Activated CD8-positive, alpha-beta memory T cell treated with anti-CD3 and anti-CD28 coated beads, Interleukin-2, amount 10 ng/mL, durations not matched to agents 7 days and 5 days (primary cell): ENCODE data around the gene ANO6. TPM values are rescaled to one million over a fixed set of nuclear protein-coding genes. Genes with fewer than 3 reads are reported as not detected.

Source experiments
- ATAC-seq: fragments of 150-1000 bp; cut with Tn5 transposase; one replicate; pipeline ENCODE4 v1.10.0; 2021; ENCODE audit warnings: moderate library complexity
- CTCF ChIA-PET: fragments of 350-600 bp; sonication (Branson Sonifier 250); formaldehyde crosslinking; loops from one replicate; lab custom pipeline; 2021; ENCODE audit warnings: antibody characterized with exemption; lab: Charles Lee
- DNase-seq: peaks from one replicate; pipeline ENCODE4 v3.0.0-alpha.2; 2020
- H3K27ac Mint-ChIP-seq: one replicate; pipeline ENCODE4 v1.8.0; 2021; ENCODE audit warnings: mild to moderate bottlenecking, mixed read lengths
- H3K27me3 Mint-ChIP-seq: one replicate; pipeline ENCODE4 v1.8.0; 2021; ENCODE audit warnings: mixed read lengths
- H3K36me3 Mint-ChIP-seq: one replicate; pipeline ENCODE4 v1.8.0; 2021; ENCODE audit warnings: mild to moderate bottlenecking, mixed read lengths
- H3K4me1 Mint-ChIP-seq: one replicate; pipeline ENCODE4 v1.8.0; 2021; ENCODE audit warnings: mixed read lengths
- H3K4me3 Mint-ChIP-seq: one replicate; pipeline ENCODE4 v1.8.0; 2021; ENCODE audit warnings: mild to moderate bottlenecking, moderate library complexity, mixed read lengths
- H3K9me3 Mint-ChIP-seq: one replicate; pipeline ENCODE4 v1.8.0; 2022; ENCODE audit warnings: low read depth, mixed read lengths
- total RNA-seq, 2 experiments: library from RNA; stranded (reverse); gene quantifications; one replicate each; pipeline ENCODE4 v1.2.3, GENCODE V29; 2021

ANO6 gene
- total RNA-seq, 2 experiments from 2014 or later: 21.7 to 22.6 TPM

DNA sequence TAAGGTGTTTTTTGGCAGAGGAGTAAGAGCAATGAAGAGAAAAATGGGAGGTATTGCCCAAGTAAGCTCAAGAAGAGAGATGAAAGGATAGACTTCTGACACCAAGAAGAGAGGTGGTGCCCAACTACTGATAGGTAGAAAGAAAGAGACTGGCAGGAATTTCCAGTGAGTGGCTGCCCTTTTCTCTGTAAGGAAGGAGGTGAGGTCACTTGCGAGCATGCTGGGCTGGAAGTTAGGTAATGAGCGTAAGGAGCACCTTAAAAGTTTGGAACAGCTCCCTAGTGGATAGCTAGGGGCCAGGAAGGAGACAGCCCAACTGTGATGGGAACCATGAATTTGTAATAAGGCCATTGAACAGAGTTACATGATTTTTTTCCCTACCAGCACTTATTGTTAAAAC lies 127.0 kb downstream of the ANO6 start:
- Mint-ChIP-seq H3K27ac (no peak overlapping the region), H3K4me3 (no peak overlapping the region), H3K9me3 (no peaks in the 10 kb centered on the region), H3K4me1 (no peaks in the 10 kb centered on the region), H3K27me3 (no peaks in the 10 kb centered on the region), H3K36me3 (peaks cover 7% of the 10 kb centered on the region)
- no peak for ATAC-seq
- DNase-seq: no peak
- CTCF ChIA-PET: no interaction called here

GRCh38 chr12:45343269-45344051 lies 127.6 kb downstream of the ANO6 start:
- H3K27ac Mint-ChIP-seq: no peak overlapping the region
- H3K36me3 Mint-ChIP-seq: peaks cover 12% of the 10 kb centered on the region
- ATAC-seq (no peak), DNase-seq (no peak)
- CTCF ChIA-PET: no interaction called here
- no peaks in the 10 kb centered on the region for H3K9me3 Mint-ChIP-seq
- no peaks in the 10 kb centered on the region for H3K4me1 Mint-ChIP-seq
- no peaks in the 10 kb centered on the region for H3K27me3 Mint-ChIP-seq
- no peak overlapping the region for H3K4me3 Mint-ChIP-seq

DNA sequence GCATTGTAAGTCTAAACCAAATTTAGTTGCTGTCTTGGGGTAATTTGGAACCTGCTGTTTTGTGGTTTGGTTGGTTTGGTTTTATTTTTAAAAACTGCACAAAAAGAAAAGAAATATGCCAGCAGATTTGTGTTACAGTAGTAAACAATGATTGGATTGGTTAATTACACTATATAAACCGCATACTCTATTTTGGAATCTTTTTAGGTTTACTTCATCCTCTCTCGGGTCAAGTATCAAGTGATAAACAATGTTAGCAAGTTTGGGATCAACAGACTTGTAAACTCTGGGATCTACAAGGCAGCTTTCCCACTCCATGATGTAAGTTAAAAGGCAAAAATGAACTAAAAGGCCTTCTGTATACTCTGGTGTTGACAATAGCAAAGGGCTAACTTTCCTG lies 132.4 kb downstream of the ANO6 start:
- H3K36me3 Mint-ChIP-seq: peaks cover 47% of the 10 kb centered on the region

GRCh38 chr12:45348986-45349385 lies 133.1 kb downstream of the ANO6 start:
- Mint-ChIP-seq H3K4me3 (no peak overlapping the region), H3K4me1 (peaks cover 3% of the 10 kb centered on the region), H3K27ac (no peak overlapping the region), H3K9me3 (peaks cover 2% of the 10 kb centered on the region), H3K27me3 (no peaks in the 10 kb centered on the region), H3K36me3 (peaks cover 51% of the 10 kb centered on the region)
- ATAC-seq (no peak), DNase-seq (no peak)
- CTCF ChIA-PET: no interaction called here

More for the DNA sequence above, 132.4 kb downstream of the ANO6 start:
- no peaks in the 10 kb centered on the region for H3K4me1 Mint-ChIP-seq
- DNase-seq (no peak), ATAC-seq (no peak)
- H3K4me3 Mint-ChIP-seq: no peak overlapping the region
- H3K9me3 Mint-ChIP-seq: peaks cover 2% of the 10 kb centered on the region
- H3K27ac Mint-ChIP-seq: no peak overlapping the region
- CTCF ChIA-PET: no interaction called here
- no peaks in the 10 kb centered on the region for H3K27me3 Mint-ChIP-seq

- no peak for ATAC-seq
- peaks cover 53% of the 10 kb centered on the region for H3K36me3 Mint-ChIP-seq
- no peaks in the 10 kb centered on the region for H3K27me3 Mint-ChIP-seq
- DNase-seq: no peak
- no peak overlapping the region for H3K27ac Mint-ChIP-seq
- H3K4me3 Mint-ChIP-seq: no peak overlapping the region
- CTCF ChIA-PET: no interaction called here
- peaks cover 2% of the 10 kb centered on the region for H3K9me3 Mint-ChIP-seq
- peaks cover 8% of the 10 kb centered on the region for H3K4me1 Mint-ChIP-seq
Observed at GRCh38 chr12:45349916-45350315, 134.0 kb downstream of the ANO6 start.

GRCh38 chr12:45350861-45351260 lies 135.0 kb downstream of the ANO6 start:
- no peak for ATAC-seq
- CTCF ChIA-PET: no interaction called here
- Mint-ChIP-seq H3K4me1 (peaks cover 8% of the 10 kb centered on the region), H3K4me3 (no peak overlapping the region), H3K36me3 (peaks cover 53% of the 10 kb centered on the region), H3K27me3 (no peaks in the 10 kb centered on the region), H3K27ac (no peak overlapping the region), H3K9me3 (peaks cover 2% of the 10 kb centered on the region)
- DNase-seq: no peak

- peaks cover 52% of the 10 kb centered on the region for H3K36me3 Mint-ChIP-seq
- H3K9me3 Mint-ChIP-seq: peaks cover 2% of the 10 kb centered on the region
- no peak overlapping the region for H3K27ac Mint-ChIP-seq
- ATAC-seq (no peak), DNase-seq (no peak)
- H3K27me3 Mint-ChIP-seq: no peaks in the 10 kb centered on the region
- CTCF ChIA-PET: interaction anchor here (0.8 kb wide), 1 partner anchor 374 kb away, joined by 3 read pairs; no protein-coding TSS in a partner anchor
- no peak overlapping the region for H3K4me3 Mint-ChIP-seq
- peaks cover 8% of the 10 kb centered on the region for H3K4me1 Mint-ChIP-seq
Observed at GRCh38 chr12:45351921-45352670, 136.2 kb downstream of the ANO6 start.

DNA sequence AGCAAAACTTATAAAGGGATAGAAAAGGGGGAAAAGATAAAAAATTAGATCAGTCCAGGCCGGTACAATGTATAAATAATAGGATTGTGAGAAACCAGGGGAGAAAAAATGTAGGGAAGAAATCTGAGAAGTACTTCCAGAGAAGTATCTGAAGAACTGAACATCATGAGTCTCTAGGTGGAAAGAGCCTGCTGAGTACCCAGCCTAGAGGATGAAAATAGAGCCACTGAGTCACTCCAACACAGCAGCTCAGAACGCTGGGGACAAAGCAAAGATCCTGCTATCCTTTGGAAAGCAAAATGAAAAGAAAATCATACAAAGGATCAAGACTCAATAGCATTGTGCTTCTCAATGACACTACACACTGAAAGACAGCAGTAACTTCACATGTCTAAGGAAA lies 138.0 kb downstream of the ANO6 start:
- DNase-seq (no peak), ATAC-seq (no peak)
- Mint-ChIP-seq H3K4me1 (peaks cover 8% of the 10 kb centered on the region), H3K27me3 (no peaks in the 10 kb centered on the region), H3K9me3 (peaks cover 2% of the 10 kb centered on the region), H3K4me3 (no peak overlapping the region), H3K36me3 (peaks cover 47% of the 10 kb centered on the region), H3K27ac (no peak overlapping the region)
- CTCF ChIA-PET: no interaction called here

- Mint-ChIP-seq H3K9me3 (peaks cover 2% of the 10 kb centered on the region), H3K36me3 (peaks cover 46% of the 10 kb centered on the region), H3K4me3 (no peak overlapping the region), H3K4me1 (peaks cover 8% of the 10 kb centered on the region), H3K27me3 (no peaks in the 10 kb centered on the region), H3K27ac (no peak overlapping the region)
- CTCF ChIA-PET: no interaction called here
- no peak for DNase-seq
- no peak for ATAC-seq
Observed at GRCh38 chr12:45354399-45354798, 138.5 kb downstream of the ANO6 start.

DNA sequence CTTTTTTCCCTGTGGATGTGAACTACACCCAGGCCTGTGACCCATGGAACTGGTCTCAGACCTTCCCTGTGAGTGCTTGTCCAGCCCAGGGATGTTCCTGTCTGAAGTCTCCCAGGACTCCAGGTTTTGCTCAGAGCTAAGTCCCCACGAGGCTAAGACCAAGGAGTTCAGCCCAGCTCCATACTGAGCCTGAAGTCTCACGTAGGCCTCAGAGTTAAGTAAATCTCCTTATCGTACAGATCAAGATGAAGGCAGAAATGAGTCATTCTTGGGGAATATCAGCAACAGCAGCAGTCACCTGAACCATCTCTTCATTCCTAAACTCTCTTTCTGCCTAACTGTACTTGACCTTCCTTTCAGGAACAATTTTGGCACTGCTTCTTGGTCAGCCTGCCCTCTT lies 139.8 kb downstream of the ANO6 start:
- no peaks in the 10 kb centered on the region for H3K27me3 Mint-ChIP-seq
- H3K27ac Mint-ChIP-seq: no peak overlapping the region
- H3K4me3 Mint-ChIP-seq: no peak overlapping the region
- CTCF ChIA-PET: interaction anchor here (0.5 kb wide), 1 partner anchor 544 kb away, joined by 3 read pairs; no protein-coding TSS in a partner anchor
- H3K4me1 Mint-ChIP-seq: peaks cover 8% of the 10 kb centered on the region
- H3K36me3 Mint-ChIP-seq: peaks cover 42% of the 10 kb centered on the region
- ATAC-seq (no peak), DNase-seq (no peak)
- H3K9me3 Mint-ChIP-seq: no peaks in the 10 kb centered on the region

GRCh38 chr12:45356822-45357538 lies 141.1 kb downstream of the ANO6 start:
- H3K4me3 Mint-ChIP-seq: no peak overlapping the region
- CTCF ChIA-PET: no interaction called here
- no peak overlapping the region for H3K27ac Mint-ChIP-seq
- H3K9me3 Mint-ChIP-seq: no peaks in the 10 kb centered on the region
- ATAC-seq (no peak), DNase-seq (no peak)
- peaks cover 8% of the 10 kb centered on the region for H3K4me1 Mint-ChIP-seq
- H3K36me3 Mint-ChIP-seq: peaks cover 38% of the 10 kb centered on the region
- H3K27me3 Mint-ChIP-seq: no peaks in the 10 kb centered on the region

DNA sequence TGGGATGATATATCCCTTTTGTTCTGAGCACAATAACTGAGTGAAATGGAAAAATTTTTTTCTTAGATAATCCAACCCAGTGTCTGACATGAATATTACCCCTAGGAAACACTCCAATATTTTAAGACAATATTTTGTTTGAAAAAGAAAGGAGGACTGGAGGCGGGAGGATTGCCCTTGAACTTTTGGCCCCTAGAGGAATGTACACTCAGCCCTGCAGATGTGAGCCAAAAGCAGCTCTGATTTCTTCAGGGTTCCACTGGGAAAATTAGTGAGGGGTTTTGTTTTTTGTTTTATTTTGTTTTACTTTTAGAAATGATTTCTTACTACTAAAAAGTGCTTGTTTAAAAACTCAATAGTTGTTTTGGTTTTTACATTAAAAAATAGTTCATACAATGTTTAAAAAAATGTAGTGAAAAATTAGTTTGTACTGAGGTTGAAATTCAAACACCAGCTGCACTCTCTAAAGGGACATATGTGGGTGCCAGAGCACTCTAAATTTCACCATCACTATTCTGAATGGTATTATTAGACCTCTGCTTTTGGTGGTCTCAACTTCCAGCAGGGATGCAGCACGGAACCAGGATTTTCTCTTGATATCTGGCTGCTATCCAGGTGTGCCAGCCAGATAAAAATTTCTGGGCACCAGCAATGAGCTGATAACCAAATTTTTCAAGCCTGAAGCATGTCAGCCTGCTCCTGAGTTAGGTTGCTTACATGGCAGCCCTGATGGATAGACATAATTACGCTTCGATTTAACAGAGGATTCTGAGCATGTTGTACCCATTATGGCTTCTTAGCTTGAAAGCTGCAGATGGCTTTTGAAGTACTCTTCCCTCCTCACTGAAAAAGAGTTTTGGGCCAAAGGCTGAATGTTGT lies 141.9 kb downstream of the ANO6 start:
- H3K4me1 Mint-ChIP-seq: peaks cover 8% of the 10 kb centered on the region
- CTCF ChIA-PET: no interaction called here
- H3K36me3 Mint-ChIP-seq: peaks cover 38% of the 10 kb centered on the region
- H3K9me3 Mint-ChIP-seq: peaks cover 4% of the 10 kb centered on the region
- no peak overlapping the region for H3K27ac Mint-ChIP-seq
- ATAC-seq (no peak), DNase-seq (no peak)
- H3K4me3 Mint-ChIP-seq: no peak overlapping the region
- no peaks in the 10 kb centered on the region for H3K27me3 Mint-ChIP-seq

GRCh38 chr12:45362291-45362690 lies 146.4 kb downstream of the ANO6 start:
- ATAC-seq (no peak), DNase-seq (no peak)
- Mint-ChIP-seq H3K36me3 (peaks cover 46% of the 10 kb centered on the region), H3K27ac (no peak overlapping the region), H3K4me1 (no peaks in the 10 kb centered on the region), H3K4me3 (no peak overlapping the region), H3K9me3 (peaks cover 12% of the 10 kb centered on the region), H3K27me3 (no peaks in the 10 kb centered on the region)
- CTCF ChIA-PET: no interaction called here
